OCI-M2 (cell line): ENCODE results near the gene ZC3H7B.

Experiments used
- DNase-seq: peaks from one replicate; lab custom pipeline; 2025; ENCODE audit not compliant: unreplicated experiment; lab: John Stamatoyannopoulos, UW

Gene ZC3H7B

GRCh38 chr22:41352058-41352457 is 50.7 kb downstream of the ZC3H7B start:
- no peak for DNase-seq

GRCh38 chr22:41353862-41354575 is 52.7 kb downstream of the ZC3H7B start:
- DNase-seq = no peak

GRCh38 chr22:41354979-41355378 is 53.7 kb downstream of the ZC3H7B start:
- no peak for DNase-seq

- DNase-seq = no peak
Observed at GRCh38 chr22:41355895-41356294, 54.6 kb downstream of the ZC3H7B start.

- DNase-seq = no peak
Observed at GRCh38 chr22:41356430-41357028, 55.2 kb downstream of the ZC3H7B start.

GRCh38 chr22:41357191-41357590 is 55.9 kb downstream of the ZC3H7B start:
- DNase-seq = no peak

- DNase-seq = no peak
Observed at GRCh38 chr22:41358927-41359326, 57.6 kb downstream of the ZC3H7B start.

GRCh38 chr22:41359376-41359775 is 58.1 kb downstream of the ZC3H7B start:
- DNase-seq = no peak

- no peak for DNase-seq
Observed at GRCh38 chr22:41360126-41360525, 58.8 kb downstream of the ZC3H7B start.

GRCh38 chr22:41361716-41362310 is 60.5 kb downstream of the ZC3H7B start:
- DNase-seq = no peak

- no peak for DNase-seq
Observed at GRCh38 chr22:41362615-41363014, 61.3 kb downstream of the ZC3H7B start.

- no peak for DNase-seq
Observed at GRCh38 chr22:41364233-41364632, 62.9 kb downstream of the ZC3H7B start.

GRCh38 chr22:41364955-41365354 is 63.6 kb downstream of the ZC3H7B start:
- DNase-seq = no peak

- no peak for DNase-seq
Observed at GRCh38 chr22:41365425-41365824, 64.1 kb downstream of the ZC3H7B start.

- DNase-seq = no peak
Observed at GRCh38 chr22:41366323-41367029, 65.2 kb downstream of the ZC3H7B start.

- no peak for DNase-seq
Observed at GRCh38 chr22:41367039-41367679, 65.8 kb downstream of the ZC3H7B start.

GRCh38 chr22:41367680-41368542 is 66.6 kb downstream of the ZC3H7B start:
- DNase-seq = no peak

GRCh38 chr22:41368543-41369423 is 67.5 kb downstream of the ZC3H7B start:
- no peak for DNase-seq

- DNase-seq = no peak
Observed at GRCh38 chr22:41369424-41369745, 68.1 kb downstream of the ZC3H7B start.

- DNase-seq = no peak
Observed at GRCh38 chr22:41369837-41370236, 68.5 kb downstream of the ZC3H7B start.
